Hematopoietic multipotent progenitor cell treated with erythropoietin and hydrocortisone succinate and interleukin-3 and kit ligand, for 4 days (in vitro differentiated cells): ENCODE data around the gene PDE3B.
"Not testable (repeated sequence)": the region's sequence is repeated elsewhere in the genome, so short reads cannot be mapped to it uniquely, and the experiment has no call there.

Experiments
- DNase-seq: peaks from one replicate; pipeline ENCODE4 v3.0.0-alpha.2; 2015

PDE3B gene

DNA sequence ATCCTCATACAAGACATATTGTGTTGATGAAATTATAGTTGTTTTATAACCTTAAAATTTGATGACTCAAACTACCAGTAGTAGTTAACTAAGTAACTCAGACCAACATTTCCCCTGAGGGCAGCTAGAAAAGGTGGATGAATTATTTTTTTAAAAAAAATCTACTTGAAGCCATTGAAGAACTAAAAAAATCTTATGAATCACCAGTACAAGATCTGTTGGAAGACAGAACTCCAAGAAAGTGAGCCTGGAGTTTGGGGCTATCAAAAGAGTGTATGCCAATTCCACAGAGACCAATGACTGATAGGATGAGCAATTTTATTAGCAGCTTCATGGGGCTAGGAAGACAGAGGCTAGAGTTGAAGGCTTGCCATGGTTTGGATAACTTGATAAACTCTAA, 176.0 kb downstream of the PDE3B start:
- no peak for DNase-seq

DNA sequence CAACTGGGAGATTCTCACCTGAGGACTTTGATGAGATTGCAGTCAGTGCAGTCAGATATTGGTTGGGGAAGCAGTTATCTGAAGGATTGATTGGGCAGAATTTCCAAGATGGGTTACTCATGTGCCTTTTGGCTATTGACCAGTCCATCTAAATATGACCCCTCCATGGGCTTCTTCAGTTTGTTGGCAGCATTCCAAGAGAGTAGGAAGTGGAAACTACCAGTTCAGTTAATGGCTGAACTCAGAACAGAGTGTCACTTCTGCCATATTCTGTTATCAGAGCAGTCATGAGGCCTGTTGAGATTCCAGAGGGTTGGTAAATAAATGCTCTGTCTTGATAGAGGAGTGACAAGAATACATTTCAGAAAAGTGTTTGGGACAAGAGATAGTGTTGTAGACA, 177.4 kb downstream of the PDE3B start:
- peak; percentile 3 for DNase-seq

DNA sequence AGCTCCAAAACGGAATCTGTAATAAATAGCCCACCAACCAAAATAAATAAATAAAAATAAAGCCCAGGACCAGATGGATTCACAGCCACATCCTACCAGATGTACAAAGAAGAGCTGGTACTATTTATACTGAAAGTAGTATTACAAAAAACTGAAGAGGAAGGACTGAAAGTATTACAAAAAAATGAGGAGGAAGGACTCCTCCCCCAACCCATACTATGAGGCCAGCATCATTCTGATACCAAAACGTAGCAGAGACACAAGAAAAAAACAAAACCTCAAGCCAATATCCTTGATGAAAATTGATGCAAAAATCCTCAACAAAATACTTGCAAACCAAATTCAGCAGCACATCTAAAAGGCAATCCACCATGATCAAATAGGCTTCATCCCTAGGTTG, 183.0 kb downstream of the PDE3B start:
- no peak for DNase-seq

DNA sequence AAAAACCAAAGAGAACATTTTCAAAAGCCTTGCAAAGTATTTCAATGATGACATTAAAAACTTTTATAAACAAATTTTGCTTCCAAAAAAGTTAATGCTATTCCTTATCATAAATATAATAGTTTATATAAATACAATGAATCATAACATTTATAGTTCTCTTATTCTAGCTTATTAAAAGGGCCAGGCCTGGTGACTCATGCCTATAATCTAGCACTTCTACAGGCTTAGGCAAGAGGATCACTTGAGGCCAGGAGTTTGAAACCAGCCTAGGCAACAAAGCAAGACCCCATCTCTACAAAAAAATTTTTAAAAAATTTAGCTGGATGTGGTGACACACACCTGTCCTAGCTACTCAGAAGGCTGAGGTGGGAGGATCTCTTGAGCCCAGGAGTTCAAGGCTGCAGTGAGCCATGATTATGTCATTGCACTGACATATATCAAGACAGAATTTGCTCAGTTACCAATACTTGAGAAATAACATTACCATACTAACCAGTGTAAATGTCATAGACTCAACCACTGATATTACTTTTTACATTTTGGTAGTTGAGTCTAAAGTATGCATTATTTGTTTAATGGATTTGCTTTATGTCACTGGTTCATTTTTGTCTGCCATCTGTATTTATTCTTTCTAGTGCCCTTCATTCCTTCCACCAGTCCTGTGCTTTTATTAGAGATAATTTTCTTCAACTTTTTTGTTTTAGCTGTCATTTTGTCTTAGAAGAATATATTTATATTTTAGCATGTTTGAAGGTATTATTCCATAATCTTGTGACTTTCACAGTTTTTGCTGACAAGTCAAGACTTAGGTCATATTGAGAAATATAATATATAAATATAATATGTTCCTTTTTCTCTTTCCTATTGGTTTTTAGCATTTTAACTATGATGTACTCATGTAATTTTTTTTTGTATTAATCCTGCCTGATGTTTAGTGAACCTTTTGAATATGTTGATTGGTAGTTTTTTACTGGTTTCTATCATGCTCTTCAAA, 192.2 kb downstream of the PDE3B start:
- no peak for DNase-seq

DNA sequence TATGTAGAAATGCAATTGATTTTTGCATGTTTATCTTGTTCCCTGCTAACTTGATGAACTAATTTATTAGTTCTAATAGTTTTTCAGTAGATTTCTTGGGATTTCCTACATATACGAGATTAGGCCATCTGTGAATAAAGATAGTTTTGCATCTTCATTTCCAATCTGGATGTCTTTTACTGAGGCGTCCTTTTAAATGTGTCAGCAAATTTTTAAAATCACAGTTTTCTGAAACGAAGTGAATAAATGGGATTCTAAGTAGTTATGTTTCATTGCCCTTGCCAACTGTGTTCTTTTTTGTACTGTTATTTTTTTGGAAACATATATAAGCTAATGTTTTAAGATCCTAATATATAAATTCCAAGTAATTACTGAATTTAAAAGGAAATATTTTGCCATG, 198.4 kb downstream of the PDE3B start:
- DNase-seq, result no peak

DNA sequence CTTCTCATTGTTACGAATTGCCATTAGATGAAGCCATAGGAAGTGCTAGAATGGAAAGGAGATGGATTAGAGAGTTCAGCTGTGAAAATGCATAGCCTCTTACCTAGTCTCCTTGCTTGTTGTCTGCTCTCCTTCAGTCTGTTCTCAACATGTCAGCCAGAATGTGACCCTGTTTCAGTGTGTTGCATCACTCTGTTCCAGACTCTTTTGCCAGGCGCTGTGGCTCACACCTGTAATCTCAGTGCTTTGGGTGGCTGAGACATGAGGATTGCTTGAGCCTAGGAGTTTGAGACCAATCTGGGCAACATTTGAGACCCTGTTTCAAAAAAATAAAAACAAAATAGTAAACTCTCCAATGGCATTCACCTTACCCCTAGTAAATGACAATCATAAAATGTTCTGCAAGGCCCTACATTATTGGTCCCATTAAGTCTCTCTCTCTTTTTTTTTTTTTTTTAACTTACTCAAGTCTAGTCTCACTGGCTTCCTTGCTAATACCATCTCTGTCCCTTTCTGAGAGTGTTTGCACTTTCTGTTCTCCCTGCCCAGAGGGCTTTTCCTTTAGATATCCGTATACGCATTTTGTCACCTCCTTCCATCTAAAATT, 209.1 kb downstream of the PDE3B start:
- no peak for DNase-seq

DNA sequence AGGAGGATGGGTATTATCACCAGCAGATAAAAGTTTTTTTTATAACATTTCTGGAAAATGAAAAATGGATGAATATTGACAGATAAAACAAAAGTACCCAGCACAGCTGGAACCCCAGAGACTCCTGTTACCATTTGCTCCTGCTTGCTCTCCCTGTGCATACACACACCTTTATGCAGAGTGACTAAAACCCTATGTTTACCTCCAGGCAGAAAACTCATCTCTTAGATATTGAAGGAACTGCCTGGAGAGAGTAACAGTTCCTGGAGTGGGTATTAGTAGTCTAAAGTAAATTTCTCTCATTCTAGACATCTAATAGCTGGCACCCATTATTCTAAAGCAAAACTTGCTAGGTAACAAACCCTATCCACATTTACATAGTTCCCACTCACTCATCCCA, 210.5 kb downstream of the PDE3B start:
- no peak for DNase-seq

DNA sequence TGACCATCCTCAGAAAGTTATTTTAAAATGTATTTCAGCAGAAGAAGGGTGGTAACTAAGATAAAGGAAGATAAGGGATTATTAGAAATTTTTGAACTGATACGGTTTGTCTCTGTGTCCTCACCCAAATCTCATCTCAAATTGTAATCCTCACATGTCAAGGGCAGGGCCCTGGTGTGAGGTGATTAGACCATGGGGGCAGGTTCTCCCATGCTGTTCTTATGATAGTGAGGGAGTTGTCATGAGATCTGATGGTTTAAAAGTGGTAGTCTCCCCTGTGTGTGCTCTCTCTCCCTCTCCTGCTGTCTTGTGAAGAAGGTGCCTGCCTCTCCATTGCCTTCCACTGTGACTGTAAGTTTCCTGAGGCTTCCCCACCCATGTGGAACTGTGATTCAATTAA, 212.3 kb downstream of the PDE3B start:
- DNase-seq, result no peak

DNA sequence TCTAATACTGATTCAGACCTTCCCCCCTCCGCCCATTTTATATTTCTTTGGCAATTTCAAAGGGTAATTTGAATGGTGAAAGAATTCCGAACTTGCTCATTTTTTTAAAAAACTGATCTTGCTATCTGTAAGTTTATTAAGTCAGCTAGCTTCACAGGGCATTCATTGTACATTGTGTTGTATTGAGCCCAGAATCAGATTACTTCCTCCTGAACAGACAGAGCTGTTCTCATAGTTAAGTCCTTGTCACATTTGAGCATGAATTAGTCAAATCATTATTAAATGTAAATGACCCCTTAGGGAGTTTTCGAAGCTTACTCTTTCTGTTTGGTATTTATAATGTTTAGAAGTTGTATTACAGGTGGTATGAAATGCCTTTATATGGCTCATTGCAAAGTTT, 214.0 kb downstream of the PDE3B start:
- DNase-seq, result no peak

DNA sequence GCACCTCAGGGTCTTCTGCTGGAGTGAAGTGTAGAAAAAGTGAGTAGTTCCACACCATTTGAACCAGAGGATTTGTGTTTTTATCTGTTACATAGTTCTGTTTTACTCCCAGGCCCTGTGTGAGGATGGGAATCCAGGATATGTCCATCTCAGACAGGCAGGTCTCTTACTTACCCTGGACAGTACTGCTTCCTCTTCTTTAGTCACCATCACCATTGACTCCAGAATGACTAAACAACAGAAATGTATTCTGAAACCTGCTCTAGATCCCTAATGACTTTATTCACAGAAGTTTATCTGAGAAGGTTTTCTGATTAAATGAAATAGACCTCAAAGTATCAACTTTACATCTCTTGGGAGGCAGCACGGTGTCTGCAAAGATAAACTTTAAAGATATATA, 214.8 kb downstream of the PDE3B start:
- no peak for DNase-seq

DNA sequence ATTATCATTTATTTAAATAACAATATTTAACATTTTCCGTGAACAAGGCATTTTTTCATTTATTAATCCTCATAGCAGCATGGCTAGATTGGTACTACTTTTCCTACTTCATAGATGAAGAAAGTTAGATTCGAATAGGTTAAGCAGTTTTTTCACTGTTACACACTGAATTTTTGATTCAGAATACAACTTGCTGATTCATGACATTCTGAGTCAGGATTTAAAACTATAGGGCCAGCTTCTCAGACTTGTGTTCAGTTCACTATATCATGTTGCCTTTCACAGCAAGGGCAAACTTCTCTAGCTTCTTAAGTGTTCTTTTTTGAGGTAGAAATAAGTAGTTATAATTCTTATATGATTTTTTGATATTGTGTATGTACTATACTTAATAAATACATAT, 216.9 kb downstream of the PDE3B start:
- DNase-seq, result no peak

DNA sequence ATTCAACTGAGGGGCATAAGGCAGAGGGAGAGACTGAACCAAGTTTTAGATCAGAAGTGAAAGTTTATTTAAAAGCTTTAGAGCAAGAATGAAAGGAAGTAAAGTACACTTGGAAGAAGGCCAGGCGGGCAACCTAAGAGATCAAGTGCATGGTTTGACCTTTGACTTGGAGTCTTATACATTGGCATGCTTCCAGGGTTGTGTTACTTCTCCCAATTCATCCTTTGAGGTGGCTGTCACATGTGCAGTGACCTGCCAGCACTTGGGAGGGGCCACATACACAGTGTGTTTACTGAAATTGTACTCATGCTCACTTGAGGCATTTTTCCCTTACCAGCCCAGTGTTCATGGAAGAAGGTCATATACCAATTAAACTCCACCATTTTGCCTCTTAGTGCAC, 218.1 kb downstream of the PDE3B start:
- DNase-seq, result no peak

DNA sequence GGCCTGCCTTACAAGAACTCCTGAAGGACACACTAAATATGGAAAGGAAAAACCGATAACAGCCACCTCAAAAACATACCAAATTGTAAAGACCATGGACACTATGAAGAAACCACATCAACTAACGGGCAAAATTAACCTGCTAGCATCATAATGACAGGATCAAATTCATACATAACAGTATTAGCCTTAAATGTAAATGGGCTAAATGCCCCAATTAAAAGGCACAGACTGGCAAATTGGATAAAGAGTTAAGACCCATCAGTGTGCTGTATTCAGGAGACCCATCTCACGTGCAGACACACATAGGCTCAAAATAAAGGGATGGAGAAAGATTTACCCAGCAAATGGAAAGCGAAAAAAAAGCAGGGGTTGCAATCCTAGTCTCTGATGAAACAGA, 220.2 kb downstream of the PDE3B start:
- not testable (repeated sequence) for DNase-seq

DNA sequence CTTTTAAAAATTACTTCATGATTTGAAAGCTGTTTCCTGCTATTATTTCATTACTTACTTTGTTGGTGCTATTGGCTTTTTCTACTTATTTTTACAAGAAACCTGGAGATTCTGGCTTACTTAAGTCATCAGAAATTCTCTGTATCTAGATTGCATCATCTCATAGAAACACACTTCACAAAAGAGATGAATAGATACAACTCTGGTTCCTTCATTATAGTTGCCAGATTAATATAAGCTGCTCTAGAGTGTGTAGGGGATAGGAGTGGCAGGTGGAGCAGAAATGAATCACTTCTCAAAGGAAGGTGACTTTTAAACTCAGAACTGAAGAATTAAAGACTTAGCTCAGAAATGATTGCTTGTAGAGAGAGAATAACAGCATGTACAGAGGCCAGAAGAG, 228.4 kb downstream of the PDE3B start:
- DNase-seq, result no peak

DNA sequence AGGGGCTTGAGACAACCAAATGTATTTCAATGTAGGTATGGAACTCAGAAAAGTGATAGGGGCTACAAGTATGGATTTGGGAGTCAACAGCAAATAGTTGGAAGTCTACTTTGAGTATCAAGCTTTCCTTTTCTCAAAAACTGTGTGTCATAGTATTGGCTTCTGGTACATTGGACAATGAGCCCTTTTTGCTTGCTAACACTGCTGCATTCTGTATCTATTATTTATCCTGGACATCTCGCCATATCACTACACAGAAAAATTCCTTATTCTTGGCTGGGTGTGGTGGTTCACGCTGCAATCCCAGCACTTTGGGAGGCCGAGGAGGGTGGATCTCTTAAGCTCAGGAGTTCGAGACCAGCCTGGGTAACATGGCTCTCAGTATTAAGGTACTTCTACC, 230.0 kb downstream of the PDE3B start:
- DNase-seq, result no peak

DNA sequence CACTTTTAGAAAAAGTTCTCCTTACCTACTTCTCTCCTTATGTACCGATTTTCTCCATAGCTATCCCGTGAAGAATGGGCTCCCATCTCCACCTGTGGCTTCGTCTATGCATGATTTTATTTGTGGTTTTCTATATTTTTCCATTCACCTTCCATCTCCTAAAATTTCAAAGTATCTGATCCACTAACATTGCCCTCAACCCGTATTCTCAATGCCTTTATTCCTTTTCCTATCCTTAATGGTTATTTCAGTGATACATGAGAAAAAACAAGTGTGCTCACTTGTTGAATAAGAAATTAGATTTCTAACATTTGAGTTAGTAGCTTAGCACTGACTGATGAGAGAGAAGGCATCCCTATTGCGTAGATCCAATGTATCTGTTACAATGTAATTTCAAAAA, 231.6 kb downstream of the PDE3B start:
- no peak for DNase-seq

DNA sequence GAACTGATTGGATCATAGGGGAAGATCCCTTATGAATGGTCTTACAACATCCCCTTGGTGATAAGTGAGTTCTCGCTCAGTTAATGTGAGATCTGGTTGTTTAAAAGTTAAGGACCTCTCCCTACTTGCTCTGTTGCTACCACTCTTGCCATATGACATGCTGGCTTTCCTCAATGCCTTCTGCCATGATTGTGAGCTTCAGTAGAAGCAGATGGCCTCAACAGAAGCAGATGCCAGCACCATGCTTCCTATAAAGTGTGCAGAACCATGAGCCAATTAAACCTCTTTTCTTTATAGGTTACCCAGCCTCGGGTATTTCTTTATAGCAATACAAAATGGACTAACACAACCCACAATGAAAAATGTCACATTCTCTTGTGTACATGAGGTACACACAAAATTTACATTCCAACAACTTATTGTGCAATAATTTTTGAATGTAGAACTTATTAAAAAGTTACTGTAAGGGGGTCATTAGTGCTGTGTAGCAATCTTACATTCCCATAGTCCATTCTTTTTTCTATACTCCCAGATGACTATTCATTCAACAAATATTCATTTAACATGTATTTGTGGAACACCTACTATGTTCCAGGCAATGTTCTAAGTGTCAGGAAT, 238.1 kb downstream of the PDE3B start:
- DNase-seq, result no peak

DNA sequence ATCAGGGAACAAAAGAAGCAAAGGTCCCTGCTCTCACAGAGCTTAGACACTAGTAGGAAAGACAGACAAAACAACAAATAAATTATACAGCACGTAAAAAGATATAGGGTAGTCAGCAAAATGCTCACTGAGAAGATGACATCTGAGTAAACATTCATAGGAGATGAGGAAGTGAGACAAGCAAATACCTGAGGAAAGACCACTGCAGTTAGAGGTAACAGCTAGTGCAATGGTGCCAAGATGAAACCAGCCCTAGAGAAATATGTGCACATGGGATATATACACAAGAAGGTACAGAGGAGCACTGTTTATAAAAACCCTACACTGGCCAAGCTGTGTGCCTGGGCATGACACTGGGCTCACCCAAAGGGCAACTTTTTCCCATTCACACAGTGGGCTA, 238.6 kb downstream of the PDE3B start:
- DNase-seq, result no peak

DNA sequence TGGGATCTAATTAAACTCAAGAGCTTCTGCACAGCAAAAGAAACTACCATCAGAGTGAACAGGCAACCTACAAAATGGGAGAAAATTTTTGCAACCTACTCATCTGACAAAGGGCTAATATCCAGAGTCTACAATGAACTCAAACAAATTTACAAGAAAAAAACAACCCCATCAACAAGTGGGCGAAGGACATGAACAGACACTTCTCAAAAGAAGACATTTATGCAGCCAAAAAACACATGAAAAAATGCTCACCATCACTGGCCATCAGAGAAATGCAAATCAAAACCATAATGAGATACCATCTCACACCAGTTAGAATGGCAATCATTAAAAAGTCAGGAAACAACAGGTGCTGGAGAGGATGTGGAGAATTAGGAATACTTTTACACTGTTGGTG, 240.1 kb downstream of the PDE3B start:
- DNase-seq, result not testable (repeated sequence)

DNA sequence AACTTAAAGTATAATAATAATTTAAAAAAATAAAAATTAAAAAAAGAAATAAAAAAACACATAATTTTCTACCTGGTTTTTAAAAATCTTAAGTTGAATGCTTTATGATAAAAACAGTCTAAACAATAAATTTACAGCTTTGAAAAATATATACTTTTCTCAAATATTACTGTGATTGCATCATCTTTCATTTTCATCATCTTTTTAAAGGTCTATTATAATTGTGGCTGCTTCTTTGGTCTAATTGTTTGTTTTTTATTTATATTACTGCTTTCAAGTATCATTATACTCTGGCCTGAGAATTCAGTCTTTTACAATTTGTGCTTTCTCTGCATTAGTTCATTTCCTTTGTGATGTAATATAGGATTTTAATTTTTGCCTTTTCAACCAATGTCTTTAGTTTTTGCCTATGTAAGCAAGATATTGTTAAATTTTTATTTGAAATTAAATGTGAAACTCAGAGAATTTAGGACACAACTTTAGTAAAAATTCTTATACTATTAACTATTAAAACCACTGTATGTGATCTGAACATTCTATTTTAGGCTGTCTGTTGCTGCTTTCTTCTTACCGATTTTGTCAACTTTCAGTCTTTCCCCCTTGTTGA, 241.2 kb downstream of the PDE3B start:
- DNase-seq, result no peak

DNA sequence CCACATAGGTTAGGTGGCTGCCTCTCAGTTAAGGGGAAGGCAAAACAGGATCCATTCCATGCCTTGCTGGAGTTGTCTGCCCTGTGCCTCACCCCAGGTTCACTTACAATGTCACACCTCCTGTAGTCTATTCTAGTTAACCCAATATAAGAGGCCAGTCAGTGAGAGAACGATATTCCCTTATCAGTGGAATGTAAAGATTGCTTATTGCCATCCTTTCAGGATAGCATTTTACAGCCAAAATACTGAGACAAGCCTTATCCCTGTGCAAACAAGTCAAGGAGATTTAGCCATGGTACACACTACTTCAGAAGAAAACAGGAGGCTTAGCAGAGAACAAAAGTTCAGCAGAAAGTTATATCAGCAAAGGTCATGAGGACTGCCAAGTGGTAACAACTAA, 242.9 kb downstream of the PDE3B start:
- DNase-seq, result no peak

DNA sequence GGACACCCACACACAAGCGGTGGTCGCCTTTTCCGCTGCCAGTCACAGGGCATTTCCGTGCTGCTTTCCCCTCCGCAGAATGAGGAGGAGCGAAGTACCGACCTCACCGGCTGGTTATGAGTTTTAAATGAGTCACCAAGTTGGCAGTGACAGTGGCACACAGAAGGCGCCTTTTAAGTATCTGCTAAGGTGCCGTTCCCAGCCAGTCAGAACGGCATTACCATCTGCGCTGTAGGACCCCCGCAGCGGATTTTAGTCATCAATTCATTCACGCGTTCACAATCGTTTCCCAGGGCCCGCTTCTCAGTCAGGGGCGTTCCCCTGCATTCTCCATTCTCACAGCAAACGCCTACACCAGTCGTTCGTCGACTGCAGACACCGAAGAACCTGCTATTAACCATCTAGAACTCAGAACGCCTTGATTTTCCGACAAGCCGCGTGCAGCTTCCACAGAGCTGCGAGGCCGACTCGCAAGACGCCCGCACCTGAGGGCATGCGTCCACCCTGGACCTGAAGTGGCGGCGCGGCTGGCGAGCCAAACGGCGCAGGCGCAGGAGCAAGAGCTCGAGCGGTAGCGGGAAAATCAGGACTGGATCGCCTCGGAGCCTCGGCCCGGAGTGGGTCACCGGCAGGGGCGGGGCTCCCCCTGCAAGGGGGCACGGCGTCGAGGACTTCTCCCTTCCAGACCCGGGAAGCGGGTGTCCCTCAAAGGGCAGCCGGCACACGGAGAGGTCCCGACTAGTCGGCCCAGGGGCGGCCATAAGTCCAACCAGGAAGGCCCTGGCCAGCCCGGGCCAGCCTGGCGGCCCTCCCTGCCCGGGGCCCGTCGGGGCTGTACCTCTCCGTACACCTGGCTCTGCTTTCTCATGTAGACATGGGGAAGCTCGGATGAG, 247.8 kb downstream of the PDE3B start:
- peak; percentile 93 for DNase-seq
